H7 (cell line): Measurements from ENCODE around the gene SLC6A7. TPM values are rescaled to one million over a fixed set of nuclear protein-coding genes. Genes with fewer than 3 reads are reported as not detected.
A peak's percentile ranks its signal among the peaks of the same experiment; 100 is the strongest.

Experiments used
- DNase-seq: peaks from one replicate; pipeline ENCODE4 v3.0.0; 2012
- H3K27me3 ChIP-seq: 2 replicates; pipeline ENCODE4 v1.6.0; 2011; ENCODE audit warnings: mild to moderate bottlenecking, low read length; ENCODE audit not compliant: control insufficient read depth, insufficient read depth
- H3K36me3 ChIP-seq: replicated peaks from 2 replicates; pipeline ENCODE4 v1.5.1; 2011; ENCODE audit warnings: low read length; ENCODE audit not compliant: control insufficient read depth, insufficient read depth
- H3K4me3 ChIP-seq: 2 replicates; pipeline ENCODE4 v1.5.1; 2011; ENCODE audit warnings: low read depth, mild to moderate bottlenecking, control low read depth, low read length, moderate library complexity; ENCODE audit not compliant: insufficient read depth
- total RNA-seq: library from RNA; depleted of rRNA; stranded (reverse); fragments of >200 nt; shearing (Covaris generic); gene quantifications from 2 replicates; pipeline ENCODE4 v1.2.3, GENCODE V29; 2014

The SLC6A7 gene
- total RNA-seq, 1 experiment from 2014 or later: not detected

GRCh38 chr5:150161242-150162141 is 28.4 kb upstream of the SLC6A7 start:
- H3K36me3 ChIP-seq: no peaks in the 10 kb centered on the region
- DNase-seq: peak; percentile 95
- peaks cover 27% of the 10 kb centered on the region for H3K27me3 ChIP-seq
- H3K4me3 ChIP-seq: no peak overlapping the region

- DNase-seq: no peak
- no peaks in the 10 kb centered on the region for H3K36me3 ChIP-seq
- H3K27me3 ChIP-seq: peaks cover 33% of the 10 kb centered on the region
- H3K4me3 ChIP-seq: no peak overlapping the region
Measured at GRCh38 chr5:150162142-150162513, 27.7 kb upstream of the SLC6A7 start.

- DNase-seq: no peak
- H3K27me3 ChIP-seq: peaks cover 42% of the 10 kb centered on the region
- no peak overlapping the region for H3K4me3 ChIP-seq
- H3K36me3 ChIP-seq: no peaks in the 10 kb centered on the region
Measured at GRCh38 chr5:150163035-150163434, 26.8 kb upstream of the SLC6A7 start.

- DNase-seq: peak; percentile 75
- peaks cover 48% of the 10 kb centered on the region for H3K27me3 ChIP-seq
Measured at GRCh38 chr5:150163547-150164059, 26.3 kb upstream of the SLC6A7 start.

GRCh38 chr5:150164211-150164980 is 25.5 kb upstream of the SLC6A7 start:
- no peak for DNase-seq
- Histone ChIP-seq H3K4me3 (no peak overlapping the region), H3K27me3 (peaks cover 56% of the 10 kb centered on the region), H3K36me3 (no peaks in the 10 kb centered on the region)

More at GRCh38 chr5:150163547-150164059, 26.3 kb upstream of the SLC6A7 start:
- H3K36me3 ChIP-seq: no peaks in the 10 kb centered on the region
- H3K4me3 ChIP-seq: no peak overlapping the region

GRCh38 chr5:150166037-150166649 is 23.7 kb upstream of the SLC6A7 start:
- no peak for DNase-seq
- H3K27me3 ChIP-seq: peaks cover 73% of the 10 kb centered on the region

GRCh38 chr5:150166650-150167511 is 23.0 kb upstream of the SLC6A7 start, which contains the start of gene CDX1:
TSS of gene CDX1 (plus strand) at chr5:150166778. CDS start at chr5:150166877, 99 bp downstream.
- H3K36me3 ChIP-seq: no peaks in the 10 kb centered on the region
- no peak within 1 kb of the TSS; the same call in 1 of the 2 replicates for H3K4me3 ChIP-seq
- DNase-seq: peak; percentile 90
- peaks cover 76% of the 10 kb centered on the region for H3K27me3 ChIP-seq

More at GRCh38 chr5:150166037-150166649, 23.7 kb upstream of the SLC6A7 start:
- no peaks in the 10 kb centered on the region for H3K36me3 ChIP-seq
- no peak overlapping the region for H3K4me3 ChIP-seq

- DNase-seq: no peak
Measured at GRCh38 chr5:150167512-150167850, 22.4 kb upstream of the SLC6A7 start.

GRCh38 chr5:150167908-150168307 is 22.0 kb upstream of the SLC6A7 start:
- H3K4me3 ChIP-seq: no peak overlapping the region
- H3K36me3 ChIP-seq: no peaks in the 10 kb centered on the region
- DNase-seq: peak; percentile 74
- H3K27me3 ChIP-seq: peaks cover 79% of the 10 kb centered on the region

More at GRCh38 chr5:150167512-150167850, 22.4 kb upstream of the SLC6A7 start:
- Histone ChIP-seq H3K27me3 (peaks cover 76% of the 10 kb centered on the region), H3K4me3 (no peak overlapping the region), H3K36me3 (no peaks in the 10 kb centered on the region)

GRCh38 chr5:150168864-150169263 is 21.0 kb upstream of the SLC6A7 start:
- Histone ChIP-seq H3K27me3 (peaks cover 78% of the 10 kb centered on the region), H3K36me3 (no peaks in the 10 kb centered on the region), H3K4me3 (no peak overlapping the region)
- DNase-seq: no peak

- DNase-seq: no peak
- Histone ChIP-seq H3K4me3 (no peak overlapping the region), H3K36me3 (no peaks in the 10 kb centered on the region), H3K27me3 (peaks cover 48% of the 10 kb centered on the region)
Measured at GRCh38 chr5:150172145-150172544, 17.7 kb upstream of the SLC6A7 start.

GRCh38 chr5:150172556-150172955 is 17.3 kb upstream of the SLC6A7 start:
- peaks cover 44% of the 10 kb centered on the region for H3K27me3 ChIP-seq
- no peak overlapping the region for H3K4me3 ChIP-seq
- H3K36me3 ChIP-seq: no peaks in the 10 kb centered on the region
- DNase-seq: no peak

GRCh38 chr5:150173161-150173560 is 16.7 kb upstream of the SLC6A7 start:
- H3K36me3 ChIP-seq: no peaks in the 10 kb centered on the region
- DNase-seq: no peak

More at GRCh38 chr5:150173161-150173560, 16.7 kb upstream of the SLC6A7 start:
- no peak overlapping the region for H3K4me3 ChIP-seq
- peaks cover 38% of the 10 kb centered on the region for H3K27me3 ChIP-seq
